Endothelial cell of umbilical vein (primary cell): Measurements from ENCODE around the gene SLCO6A1. TPM values are rescaled to one million over a fixed set of nuclear protein-coding genes. Genes with fewer than 3 reads are reported as not detected.

Source experiments
- BruUV-seq: library from RNA; stranded (reverse); fragments of 400-500 nt; replicated peaks from 2 replicates; lab custom pipeline; 2021; lab: Mats Ljungman, UMichigan
- CTCF ChIA-PET: fragments of 300-600, 350-600 bp; sonication (Branson Sonifier 250); formaldehyde crosslinking; loops from one replicate; lab custom pipeline; 2021; ENCODE audit warnings: antibody characterized with exemption, inconsistent platforms; lab: Charles Lee
- POLR2A ChIA-PET: fragments of 300-600, 350-600 bp; sonication (Branson Sonifier 250); formaldehyde crosslinking; loops from one replicate; lab custom pipeline; 2021; ENCODE audit warnings: antibody characterized with exemption, inconsistent platforms; lab: Charles Lee
- DNase-seq: peaks from one replicate; pipeline ENCODE4 v3.0.0-alpha.2; 2011; ENCODE audit warnings: low read depth, low spot score
- FAIRE-seq: peaks from 2 replicates; lab custom pipeline; 2011; peaks lifted over from hg19 to GRCh38; lab: Jason Lieb, UNC
- H2AFZ ChIP-seq: 2 replicates; pipeline ENCODE4 v1.6.0; 2012; ENCODE audit warnings: low read depth, low read length, control low read depth, inconsistent platforms
- H3K27ac ChIP-seq: 2 replicates; pipeline ENCODE4 v1.5.1; 2011; ENCODE audit warnings: low read depth, mild to moderate bottlenecking, control low read depth, low read length, moderate library complexity; ENCODE audit not compliant: insufficient read depth
- H3K27me3 ChIP-seq, 2 experiments: 2 replicates each; pipeline versions ENCODE4 v1.6.0 to v1.6.1; 2011; ENCODE audit warnings: low read length in 2 of 2, mixed read lengths in 1 of 2; ENCODE audit not compliant: control insufficient read depth in 2 of 2, insufficient read depth in 2 of 2
- H3K36me3 ChIP-seq, 2 experiments: 2 replicates in 1 of 2; 3 replicates in 1 of 2; pipeline ENCODE4 v1.5.1; 2011; ENCODE audit warnings: low read length in 2 of 2, mild to moderate bottlenecking in 1 of 2, moderate library complexity in 1 of 2; ENCODE audit not compliant: control insufficient read depth in 2 of 2, insufficient read depth in 2 of 2; ENCODE audit errors: extremely low read depth in 1 of 2
- H3K4me1 ChIP-seq: 3 replicates; pipeline ENCODE4 v1.5.1; 2011; ENCODE audit warnings: mild to moderate bottlenecking, low read length; ENCODE audit not compliant: control insufficient read depth, insufficient read depth; ENCODE audit errors: extremely low read depth
- H3K4me2 ChIP-seq: 2 replicates; pipeline ENCODE4 v1.6.1; 2011; ENCODE audit warnings: low read length, control low read depth, mixed read lengths; ENCODE audit not compliant: insufficient read depth
- H3K4me3 ChIP-seq, 3 experiments: fragments of 200-600 bp in 1 of 3; sonication (generic), shearing (Covaris generic) in 1 of 3; replicated peaks in 1 of 3; 2 replicates each; pipeline ENCODE4 v1.5.1; 2011 to 2016; ENCODE audit warnings: control low read depth in 3 of 3, low read length in 3 of 3, mild to moderate bottlenecking in 2 of 3, inconsistent platforms in 1 of 3, low read depth in 1 of 3, moderate library complexity in 1 of 3; ENCODE audit not compliant: insufficient read depth in 1 of 3
- H3K79me2 ChIP-seq: 2 replicates; pipeline ENCODE4 v1.6.0; 2012; ENCODE audit warnings: low read length, inconsistent platforms; ENCODE audit not compliant: control insufficient read depth, insufficient read depth
- H3K9ac ChIP-seq: replicated peaks from 2 replicates; pipeline ENCODE3; 2011; ENCODE audit warnings: low read length, control low read depth; ENCODE audit not compliant: insufficient read depth; ENCODE audit errors: extremely low read depth
- H3K9me1 ChIP-seq: replicated peaks from 3 replicates; pipeline ENCODE4 v1.6.0; 2011; ENCODE audit warnings: mild to moderate bottlenecking, low read length; ENCODE audit not compliant: control insufficient read depth, insufficient read depth; ENCODE audit errors: extremely low read depth
- H3K9me3 ChIP-seq: replicated peaks from 2 replicates; pipeline ENCODE4 v1.5.1; 2012; ENCODE audit warnings: low read length, inconsistent platforms; ENCODE audit not compliant: control insufficient read depth, insufficient read depth
- H4K20me1 ChIP-seq: replicated peaks from 2 replicates; pipeline ENCODE3; 2011; ENCODE audit warnings: mild to moderate bottlenecking, low read length; ENCODE audit not compliant: control insufficient read depth, insufficient read depth; ENCODE audit errors: extremely low read depth
- CTCF ChIP-seq, 2 donors: IDR thresholded peaks; 1 replicate in 1 of 2; 2 replicates in 1 of 2; pipeline ENCODE4 v1.5.1; 2011; ENCODE audit warnings: low read length in 2 of 2, mild to moderate bottlenecking in 2 of 2, moderate library complexity in 2 of 2, control low read depth in 1 of 2, inconsistent platforms in 1 of 2, low read depth in 1 of 2; ENCODE audit not compliant: insufficient read depth in 1 of 2; ENCODE audit errors: extremely low read depth in 1 of 2
- EZH2 ChIP-seq: IDR thresholded peaks from 2 replicates; pipeline ENCODE4 v1.6.1; 2012; ENCODE audit warnings: borderline replicate concordance, low read depth, mild to moderate bottlenecking, moderate library complexity, low read length, inconsistent platforms; ENCODE audit not compliant: severe bottlenecking
- FOS ChIP-seq: IDR thresholded peaks from 2 replicates; pipeline ENCODE4 v1.6.1; 2011; ENCODE audit warnings: mild to moderate bottlenecking, low read length, moderate library complexity, borderline replicate concordance; ENCODE audit not compliant: insufficient read depth
- GATA2 ChIP-seq: IDR thresholded peaks from 2 replicates; pipeline ENCODE4 v1.7.0; 2011; ENCODE audit warnings: low read depth, mild to moderate bottlenecking, moderate library complexity, mixed read lengths, low read length; ENCODE audit not compliant: insufficient read length, insufficient read depth
- JUN ChIP-seq: IDR thresholded peaks from 2 replicates; pipeline ENCODE4 v1.6.1; 2011; ENCODE audit warnings: borderline replicate concordance, low read depth; ENCODE audit not compliant: insufficient read length, insufficient read depth
- MAX ChIP-seq: IDR thresholded peaks from 2 replicates; pipeline ENCODE4 v1.6.1; 2011; ENCODE audit not compliant: insufficient read depth, insufficient read length
- MYC ChIP-seq: IDR thresholded peaks from one replicate; pipeline ENCODE4 v1.6.1; 2011; ENCODE audit warnings: mild to moderate bottlenecking, low read depth, low read length
- POLR2A ChIP-seq: IDR thresholded peaks from 2 replicates; pipeline ENCODE4 v1.6.1; 2012; ENCODE audit warnings: low read depth, mild to moderate bottlenecking, control low read depth, low read length
- POLR2AphosphoS5 ChIP-seq: IDR thresholded peaks from 2 replicates; pipeline ENCODE4 v1.6.1; 2012; ENCODE audit warnings: low read depth, mild to moderate bottlenecking, control low read depth, low read length, moderate library complexity; ENCODE audit not compliant: insufficient read depth
- dilution Hi-C: fragments of 300-500 bp; cut with MboI; formaldehyde crosslinking; loops from one replicate; pipeline ENCODE4 v1.15.0; 2019; ENCODE audit warnings: low sequenced_read_pairs; ENCODE audit not compliant: extremely low pct_ligation_motif_present
- intact Hi-C: fragments of 100-400 bp; cut with micrococcal nuclease; formaldehyde crosslinking; loops from one replicate; pipeline ENCODE4 v1.10.0; 2022
- polyA plus RNA-seq, 4 experiments: library from polyadenylated mRNA; depleted of rRNA in 3 of 4; stranded (reverse) in 3 of 4; unstranded in 1 of 4; fragments of >200 nt; gene quantifications; 2 replicates each; pipeline versions ENCODE4 v1.2.1 to v1.2.3, GENCODE V29; 2011 to 2012; ENCODE audit warnings: missing spikeins in 1 of 4
- total RNA-seq: library from RNA; stranded (reverse); gene quantifications from 2 replicates; pipeline ENCODE4 v1.2.3, GENCODE V29; 2021

The SLCO6A1 gene
- total and polyA plus RNA-seq, 2 donors (not counting 3 experiments of a cell fraction or from before 2014, with no cell fraction given) = not detected

- ChIA-PET POLR2A (no interaction called here), CTCF (no interaction called here)
- FAIRE-seq (no peak), DNase-seq (no peak)
- Histone ChIP-seq H3K9me3 (no peaks in the 10 kb centered on the region), H3K4me1 (no peaks in the 10 kb centered on the region), H4K20me1 (no peaks in the 10 kb centered on the region), H3K27me3 (peaks cover 0 to 2% of the 10 kb centered on the region in 2 experiments), H3K9ac (no peak overlapping the region), H3K27ac (no peak overlapping the region), H3K9me1 (no peaks in the 10 kb centered on the region), H3K36me3 (no peaks in the 10 kb centered on the region), H3K79me2 (no peaks in the 10 kb centered on the region), H3K4me3 (no peak overlapping the region), H3K4me2 (no peak overlapping the region), H2AFZ (no peak overlapping the region)
- no TSS peak for BruUV-seq
- dilution Hi-C loops = no loop called here
- TF ChIP-seq CTCF (IDR thresholded peaks at IDR 0.05; ENCODE audit: extremely low read depth in 1 of 2, insufficient read depth in 1 of 2, low read depth in 1 of 2, low read length in 2 of 2) (no peak), POLR2A (no peak), MAX (no peak), POLR2AphosphoS5 (no peak), MYC (no peak), GATA2 (no peak), JUN (no peak), EZH2 (no peak), FOS (no peak)
- intact Hi-C loops = no loop called here
Observed at GRCh38 chr5:102529031-102529430, 30.2 kb upstream of the SLCO6A1 start.
